Measurements from ENCODE around the gene COX19.
"Not testable (repeated sequence)": the region's sequence is repeated elsewhere in the genome, so short reads cannot be mapped to it uniquely, and the experiment has no call there.

COX19 gene

DNA sequence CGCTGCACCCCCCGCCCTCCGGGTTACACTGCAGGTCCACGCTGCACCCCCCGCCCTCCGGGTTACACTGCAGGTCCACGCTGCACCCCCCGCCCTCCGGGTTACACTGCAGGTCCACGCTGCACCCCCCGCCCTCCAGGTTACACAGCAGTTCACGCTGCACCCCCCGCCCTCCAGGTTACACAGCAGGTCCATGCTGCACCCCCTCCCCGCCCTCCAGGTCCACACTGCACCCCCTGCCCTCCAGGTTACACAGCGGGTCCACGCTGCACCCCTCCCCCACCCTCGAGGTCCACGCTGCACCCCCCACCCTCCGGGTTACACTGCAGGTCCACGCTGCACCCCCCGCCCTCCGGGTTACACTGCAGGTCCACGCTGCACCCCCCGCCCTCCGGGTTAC is 51.3 kb downstream of the COX19 start:
- not testable (repeated sequence) for DNase-seq (ENCODE audit: low read depth)

DNA sequence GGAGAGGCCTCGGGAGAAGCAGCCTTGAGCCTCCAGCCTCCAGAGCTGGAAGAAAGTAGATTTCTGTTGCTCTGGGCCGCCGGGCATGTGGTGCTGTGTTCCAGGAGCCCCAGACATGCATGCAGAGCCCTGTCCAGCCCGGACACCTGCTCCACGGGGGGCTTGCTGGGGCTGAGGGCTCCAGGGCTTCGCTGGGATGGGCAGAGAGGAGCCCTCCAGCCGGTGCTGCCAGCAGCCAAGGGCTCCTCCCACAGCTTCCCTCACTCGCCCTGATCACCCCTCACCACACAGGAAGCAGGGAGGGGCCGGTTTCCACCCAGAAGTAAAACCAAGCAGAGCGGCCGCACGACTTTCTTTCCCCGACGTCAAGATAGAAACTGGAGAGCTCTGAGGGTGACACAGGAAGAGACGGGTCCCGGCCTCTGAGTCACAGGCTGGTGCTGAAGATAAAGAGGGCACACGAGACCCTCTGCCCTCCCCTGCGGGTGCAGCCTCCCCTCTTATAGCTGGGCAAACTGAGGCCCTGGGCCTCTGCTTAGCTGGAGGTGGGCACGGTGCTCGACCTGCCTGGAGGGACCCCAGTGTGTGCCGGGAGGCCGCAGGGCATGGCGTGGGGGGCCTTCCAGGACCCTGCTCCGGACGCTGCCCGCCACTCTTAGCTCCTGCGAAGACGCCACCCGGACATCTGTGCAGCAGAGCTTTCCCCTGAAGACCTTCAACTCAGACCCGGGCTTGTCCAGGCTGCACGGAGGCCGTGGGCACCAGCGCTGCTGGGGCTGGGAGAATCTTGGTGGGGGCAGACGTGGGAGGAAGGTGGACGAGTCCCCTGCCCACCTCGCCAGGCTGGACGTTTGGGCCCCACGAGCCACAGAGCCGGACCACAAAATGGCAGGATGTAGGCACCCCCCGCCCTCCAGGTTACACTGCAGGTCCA is 52.0 kb downstream of the COX19 start:
- no peak for DNase-seq (ENCODE audit: low read depth)

DNA sequence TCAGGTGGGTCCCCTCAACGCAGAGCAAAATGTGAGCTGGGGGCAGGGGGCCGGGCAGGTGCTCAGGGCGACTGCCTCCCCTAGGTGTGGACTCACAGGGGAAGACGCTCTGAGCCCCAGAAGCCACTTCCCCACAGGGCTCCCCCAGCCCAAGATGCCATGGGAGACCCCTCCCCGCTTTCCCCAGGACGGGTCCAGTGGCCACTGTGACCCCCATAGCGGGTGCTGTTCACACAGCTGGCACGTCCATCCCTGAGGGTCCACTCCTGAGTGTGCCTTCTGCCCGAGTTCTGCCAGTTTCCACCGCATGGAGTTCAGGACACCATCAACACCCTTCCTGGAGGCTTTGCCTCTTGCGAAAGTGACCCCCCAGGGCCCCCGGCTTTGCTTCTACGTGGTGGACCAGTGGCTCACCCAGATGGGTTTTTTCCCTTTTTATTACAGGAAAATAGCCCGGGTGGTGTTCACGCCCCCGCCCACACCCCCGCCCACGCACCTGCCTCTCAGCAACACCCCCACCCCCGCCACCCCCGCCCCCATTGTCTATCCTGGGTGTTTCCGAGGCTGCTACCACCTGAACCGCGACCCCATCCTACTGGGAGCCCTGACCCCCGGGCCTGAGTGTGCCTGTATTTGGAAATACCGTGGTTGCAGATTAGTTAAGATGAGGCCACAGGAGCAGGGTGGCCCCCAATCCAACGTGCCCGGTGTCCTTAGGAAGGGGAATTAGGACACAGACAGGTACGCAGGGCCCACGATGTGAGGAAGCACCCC is 52.8 kb downstream of the COX19 start:
- DNase-seq (ENCODE audit: low read depth) = no peak

DNA sequence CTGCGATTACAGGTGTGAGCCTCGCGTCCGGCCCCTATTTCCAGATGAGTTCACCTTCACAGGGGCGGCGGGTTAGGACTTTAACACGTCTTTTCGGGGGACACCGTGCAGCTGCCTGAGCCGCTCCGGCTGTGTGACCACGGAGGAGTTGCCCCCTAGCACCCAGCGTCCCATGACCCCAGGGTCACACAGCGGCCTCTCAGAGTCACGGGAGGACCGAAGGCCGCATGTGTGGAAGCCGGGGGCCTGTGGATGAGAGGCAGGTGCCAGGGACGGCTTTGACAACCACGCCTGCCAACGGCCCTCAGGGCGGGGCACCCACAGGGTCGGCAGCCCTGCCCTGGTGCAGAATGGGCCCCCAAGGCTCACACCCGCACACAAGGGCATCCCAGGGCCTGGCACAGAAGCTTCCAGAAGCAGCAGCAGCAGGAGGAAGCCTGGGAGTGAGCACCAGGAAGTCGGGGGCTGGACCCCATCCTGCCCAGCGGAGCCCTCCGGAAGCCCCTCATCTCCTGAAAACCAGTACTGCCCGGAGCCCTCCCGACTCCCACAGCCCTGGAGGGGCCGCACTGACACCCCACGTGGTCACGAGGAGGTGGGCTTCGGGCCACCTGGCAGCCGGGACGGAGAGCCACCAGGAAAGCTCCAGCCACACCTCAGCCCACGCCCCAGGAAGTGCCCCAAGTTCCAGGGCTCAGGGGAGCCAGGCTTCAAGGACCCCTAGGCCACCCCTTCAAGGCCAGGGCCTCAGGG is 53.6 kb downstream of the COX19 start:
- DNase-seq (ENCODE audit: low read depth) = no peak

DNA sequence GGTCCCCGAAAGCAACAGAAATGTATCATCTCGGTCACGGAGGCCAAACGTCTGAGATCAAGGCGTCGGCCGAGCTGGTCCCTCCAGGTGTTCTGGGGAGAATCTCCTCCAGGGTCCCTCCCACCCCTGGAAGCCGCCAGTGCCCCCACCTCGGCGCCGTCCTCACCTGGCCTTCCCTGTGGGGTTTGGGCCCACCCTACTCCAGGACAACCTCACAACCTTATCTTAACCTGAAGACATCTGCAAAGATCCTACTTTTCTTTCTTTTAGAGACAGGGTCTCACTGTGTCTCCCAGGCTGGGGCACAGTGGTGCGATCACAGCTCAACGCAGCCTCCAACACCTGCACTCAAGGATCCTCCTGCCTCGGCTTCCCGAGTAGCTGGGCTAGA is 54.3 kb downstream of the COX19 start:
- DNase-seq (ENCODE audit: low read depth) = no peak

DNA sequence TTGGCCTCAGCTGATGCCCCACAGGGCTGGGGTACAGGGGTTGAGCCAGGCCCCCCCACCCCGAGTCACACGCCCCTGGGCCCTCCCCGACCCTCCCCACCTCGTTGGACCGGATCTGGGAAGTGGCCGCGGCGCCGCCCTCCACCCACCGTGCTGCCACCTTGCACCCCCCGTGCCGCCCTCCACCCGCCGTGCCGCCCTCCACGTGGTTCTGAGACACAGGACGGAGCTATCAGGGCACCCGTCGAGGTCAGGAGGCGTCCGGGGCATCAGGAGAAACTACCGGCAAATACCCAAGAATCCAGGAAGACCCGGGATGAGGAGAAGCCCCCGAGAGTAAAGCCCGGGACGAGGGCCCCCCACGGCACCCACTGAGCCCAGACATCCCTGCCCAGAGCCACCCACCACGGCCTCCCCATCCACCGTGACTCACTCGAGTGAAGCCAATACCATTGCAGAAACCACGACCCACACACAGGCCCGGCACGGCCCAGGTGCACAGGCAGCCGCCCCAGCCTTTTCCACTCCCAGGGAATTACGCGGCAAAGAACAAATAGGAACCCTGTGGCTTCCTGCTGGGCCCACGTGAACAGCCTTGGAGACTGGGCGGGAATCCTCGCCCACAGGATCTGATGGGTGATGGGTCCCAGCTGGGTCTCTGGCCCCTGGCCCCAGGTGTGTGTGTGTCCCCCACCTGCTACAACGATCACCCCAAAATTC is 54.8 kb downstream of the COX19 start:
- no peak for DNase-seq (ENCODE audit: low read depth)

DNA sequence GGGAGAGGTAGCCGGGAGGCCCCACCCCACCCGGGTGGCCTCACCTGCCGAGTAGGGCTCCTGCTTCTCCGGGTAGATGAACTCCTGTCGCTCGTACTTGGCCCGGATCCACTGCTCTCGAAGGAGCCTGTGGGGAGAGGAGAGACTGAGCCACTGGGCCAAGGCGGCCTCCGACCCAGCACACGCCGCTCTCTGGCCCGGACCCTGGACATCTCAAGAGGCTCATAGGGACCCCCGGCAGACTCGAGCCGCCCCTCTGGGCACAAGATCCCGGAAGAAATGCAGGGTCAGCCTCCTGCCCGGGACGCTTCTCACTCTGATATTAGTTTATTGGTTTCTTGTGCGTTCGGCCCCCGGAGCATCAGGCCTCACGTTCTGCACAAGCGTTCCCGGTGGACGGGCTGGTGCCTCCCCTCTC is 55.4 kb downstream of the COX19 start:
- DNase-seq (ENCODE audit: low read depth) = no peak

DNA sequence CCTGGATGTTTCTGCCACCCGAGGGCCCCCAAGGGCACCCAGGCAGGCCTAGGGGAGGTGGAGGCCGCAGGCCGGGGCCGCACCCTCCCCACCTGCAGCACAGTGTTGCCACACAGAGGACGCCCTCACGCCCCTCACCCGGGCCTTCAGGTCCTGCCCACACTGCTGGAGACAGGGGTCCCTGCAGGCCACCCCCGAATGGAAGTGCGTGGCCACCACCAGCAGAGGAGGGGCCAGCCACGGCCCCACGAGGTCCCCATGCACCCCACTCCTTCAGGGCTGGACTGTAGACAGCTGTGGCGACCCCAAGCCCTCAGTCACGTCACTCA is 56.3 kb downstream of the COX19 start:
- no peak for DNase-seq (ENCODE audit: low read depth)

DNA sequence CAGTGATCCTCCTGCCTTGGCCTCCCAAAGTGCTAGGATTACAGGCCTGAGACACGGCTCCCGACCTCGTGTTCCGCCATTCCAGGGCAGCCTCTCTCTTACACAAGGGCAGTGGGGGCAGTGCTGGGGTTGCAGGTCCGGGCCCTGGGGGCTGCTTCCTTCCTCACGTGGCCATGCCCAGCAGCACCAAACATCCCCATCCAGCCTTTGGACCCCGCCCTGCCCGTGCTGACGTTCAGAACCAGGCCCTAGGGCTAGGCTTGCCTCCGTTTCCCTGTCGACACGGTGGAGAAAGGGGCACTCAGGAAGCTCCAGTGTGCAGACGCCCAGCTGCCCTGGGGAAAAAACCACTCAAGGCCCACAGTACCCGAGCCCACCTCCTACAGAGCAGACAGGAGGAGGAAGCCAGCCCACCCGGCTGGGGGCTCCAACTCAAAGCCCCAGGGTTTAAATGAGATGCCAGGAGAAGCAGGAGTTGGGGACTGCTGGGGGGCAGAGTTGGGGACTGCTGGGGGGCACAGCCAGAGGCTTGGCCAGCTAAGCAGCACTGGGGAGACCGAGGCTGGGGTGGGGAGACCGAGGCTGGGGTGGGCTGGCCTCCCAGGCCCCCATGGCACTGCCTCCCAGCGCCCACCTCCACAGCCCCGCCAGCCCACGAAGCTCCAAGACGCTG is 56.8 kb downstream of the COX19 start:
- no peak for DNase-seq (ENCODE audit: low read depth)

DNA sequence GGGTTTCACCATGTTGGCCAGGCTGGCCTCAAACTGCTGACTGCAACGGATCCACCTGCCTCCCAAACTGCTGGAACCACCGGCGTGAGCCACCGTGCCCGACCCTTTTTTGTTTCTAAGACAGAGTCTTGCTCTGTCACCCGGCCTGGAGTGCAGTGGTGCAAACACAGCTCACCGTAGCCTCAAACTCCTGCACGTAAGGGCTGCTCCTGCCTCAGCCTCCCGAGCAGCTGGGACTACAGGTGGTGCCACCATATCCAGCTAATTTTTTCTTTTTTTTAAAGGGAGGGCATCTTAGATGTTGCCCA is 57.3 kb downstream of the COX19 start:
- no peak for DNase-seq (ENCODE audit: low read depth)

DNA sequence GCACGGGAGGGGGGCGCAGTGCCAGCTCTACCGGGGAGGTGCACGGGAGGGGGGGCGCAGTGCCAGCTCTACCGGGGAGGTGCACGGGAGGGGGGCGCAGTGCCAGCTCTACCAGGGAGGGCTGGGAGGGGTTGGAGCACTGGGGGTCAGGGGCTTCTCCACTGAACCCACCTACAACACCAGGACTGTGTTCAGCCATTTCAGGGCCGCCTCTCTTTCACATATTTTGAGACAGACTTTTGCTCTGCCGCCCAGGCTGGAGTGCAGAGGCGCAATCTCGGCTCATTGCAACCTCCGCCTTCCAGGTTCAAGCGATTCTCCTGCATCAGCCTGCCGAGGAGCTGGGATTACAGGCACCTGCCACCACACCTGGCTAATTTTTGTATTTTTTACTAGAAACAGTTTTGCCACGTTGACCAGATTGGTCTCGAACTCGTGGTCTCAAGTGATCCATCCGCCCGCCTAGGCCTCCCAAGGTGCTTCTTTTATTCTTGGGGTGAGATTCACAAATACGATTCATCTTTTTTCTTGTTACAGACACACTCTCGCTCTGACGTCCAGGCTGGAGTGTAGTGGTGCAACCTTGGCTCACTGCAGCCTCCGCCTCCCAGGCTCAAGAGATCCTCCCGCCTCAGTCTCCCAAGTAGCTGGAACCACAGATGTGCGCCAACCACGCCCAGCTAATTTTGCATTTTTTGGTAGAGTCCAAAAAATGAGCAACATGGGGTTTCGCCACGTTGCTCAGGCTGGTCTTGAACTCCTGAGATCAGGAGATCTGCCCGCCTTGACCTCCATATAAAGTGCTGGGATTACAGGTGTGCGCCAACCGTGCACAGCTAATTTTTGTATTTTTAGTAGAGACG is 57.9 kb downstream of the COX19 start:
- DNase-seq (ENCODE audit: low read depth) = no peak

DNA sequence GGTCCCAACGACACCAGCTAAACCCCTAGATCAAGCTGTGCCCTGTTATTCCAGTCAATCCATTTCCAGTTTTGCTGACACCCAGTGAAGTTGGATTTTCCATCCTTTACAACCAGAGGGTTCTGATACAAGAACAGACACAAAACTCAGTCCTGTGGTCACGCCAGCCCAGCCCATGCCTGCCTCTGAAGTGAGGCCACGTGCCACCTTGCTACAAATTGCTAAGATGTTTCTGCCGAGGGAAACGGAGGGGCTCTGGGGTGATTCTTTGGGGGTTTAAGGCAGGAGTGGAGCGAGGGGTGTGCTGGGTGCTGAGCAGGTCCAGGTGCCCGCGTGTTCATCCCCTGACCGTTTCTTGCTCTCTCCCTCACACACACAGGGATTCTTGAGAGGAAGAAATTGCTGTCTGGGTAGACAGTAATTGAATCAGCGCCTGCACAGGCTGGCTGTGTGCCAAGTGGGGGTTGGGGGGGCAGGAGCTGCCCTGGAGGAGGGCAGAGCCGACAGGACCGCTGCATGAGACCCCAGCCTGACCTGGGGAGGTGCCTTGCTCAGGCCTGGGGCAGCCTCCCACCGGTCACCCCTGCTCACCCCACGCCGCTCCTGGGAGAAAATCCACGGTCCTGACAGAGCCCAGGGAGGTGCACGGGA is 58.9 kb downstream of the COX19 start:
- DNase-seq (ENCODE audit: low read depth) = no peak
